ENCODE measurements around the gene CACNB4.
A peak's percentile ranks its signal among the peaks of the same experiment; 100 is the strongest.

Gene CACNB4

GRCh38 chr2:151974988-151975387 lies 123.9 kb downstream of the CACNB4 start:
- TF ChIP-seq, protein P1, sequence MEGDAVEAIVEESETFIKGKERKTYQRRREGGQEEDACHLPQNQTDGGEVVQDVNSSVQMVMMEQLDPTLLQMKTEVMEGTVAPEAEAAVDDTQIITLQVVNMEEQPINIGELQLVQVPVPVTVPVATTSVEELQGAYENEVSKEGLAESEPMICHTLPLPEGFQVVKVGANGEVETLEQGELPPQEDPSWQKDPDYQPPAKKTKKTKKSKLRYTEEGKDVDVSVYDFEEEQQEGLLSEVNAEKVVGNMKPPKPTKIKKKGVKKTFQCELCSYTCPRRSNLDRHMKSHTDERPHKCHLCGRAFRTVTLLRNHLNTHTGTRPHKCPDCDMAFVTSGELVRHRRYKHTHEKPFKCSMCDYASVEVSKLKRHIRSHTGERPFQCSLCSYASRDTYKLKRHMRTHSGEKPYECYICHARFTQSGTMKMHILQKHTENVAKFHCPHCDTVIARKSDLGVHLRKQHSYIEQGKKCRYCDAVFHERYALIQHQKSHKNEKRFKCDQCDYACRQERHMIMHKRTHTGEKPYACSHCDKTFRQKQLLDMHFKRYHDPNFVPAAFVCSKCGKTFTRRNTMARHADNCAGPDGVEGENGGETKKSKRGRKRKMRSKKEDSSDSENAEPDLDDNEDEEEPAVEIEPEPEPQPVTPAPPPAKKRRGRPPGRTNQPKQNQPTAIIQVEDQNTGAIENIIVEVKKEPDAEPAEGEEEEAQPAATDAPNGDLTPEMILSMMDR (IDR thresholded peaks at IDR 0.05; ENCODE audit: poor library complexity, severe bottlenecking): no peak
- no peak overlapping the region for H3K4me3 ChIP-seq (ENCODE audit: severe bottlenecking)
- no peaks in the 10 kb centered on the region for H3K4me1 ChIP-seq (ENCODE audit: insufficient read depth, poor library complexity, severe bottlenecking)
- no peak overlapping the region for H3K27ac ChIP-seq (ENCODE audit: poor library complexity, severe bottlenecking)
- H3K36me3 ChIP-seq (ENCODE audit: low read depth): no peaks in the 10 kb centered on the region
- ATAC-seq (ENCODE audit: low read depth) (no peak), DNase-seq (ENCODE audit: low spot score) (no peak)
- H3K9me3 ChIP-seq (ENCODE audit: severe bottlenecking): no peaks in the 10 kb centered on the region
- H3K27me3 ChIP-seq (ENCODE audit: insufficient read depth, poor library complexity, severe bottlenecking): no peaks in the 10 kb centered on the region

DNA sequence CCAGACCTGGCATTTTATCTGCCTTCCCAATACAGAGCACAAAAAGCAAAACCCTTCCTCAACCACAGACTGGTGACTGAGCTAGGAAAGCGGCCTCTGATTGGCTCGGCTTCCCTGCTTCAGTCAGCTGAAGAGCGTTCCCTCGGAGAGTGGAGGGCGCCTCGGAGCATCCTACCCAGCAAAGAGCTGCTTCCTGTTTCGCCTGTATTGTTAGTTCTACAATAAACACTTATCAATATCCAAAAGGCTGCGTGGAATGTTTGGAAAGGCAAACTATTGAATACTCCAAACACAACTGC lies 125.0 kb downstream of the CACNB4 start:
- H3K27ac ChIP-seq (ENCODE audit: poor library complexity, severe bottlenecking): no peak overlapping the region
- TF ChIP-seq, protein P1 (IDR thresholded peaks at IDR 0.05; ENCODE audit: poor library complexity, severe bottlenecking): no peak
- H3K27me3 ChIP-seq (ENCODE audit: insufficient read depth, poor library complexity, severe bottlenecking): no peaks in the 10 kb centered on the region
- no peak for DNase-seq (ENCODE audit: low spot score)
- no peaks in the 10 kb centered on the region for H3K36me3 ChIP-seq (ENCODE audit: low read depth)
- no peaks in the 10 kb centered on the region for H3K9me3 ChIP-seq (ENCODE audit: severe bottlenecking)
- ATAC-seq (ENCODE audit: low read depth): no peak
- H3K4me1 ChIP-seq (ENCODE audit: insufficient read depth, poor library complexity, severe bottlenecking): no peaks in the 10 kb centered on the region
- no peak overlapping the region for H3K4me3 ChIP-seq (ENCODE audit: severe bottlenecking)

DNA sequence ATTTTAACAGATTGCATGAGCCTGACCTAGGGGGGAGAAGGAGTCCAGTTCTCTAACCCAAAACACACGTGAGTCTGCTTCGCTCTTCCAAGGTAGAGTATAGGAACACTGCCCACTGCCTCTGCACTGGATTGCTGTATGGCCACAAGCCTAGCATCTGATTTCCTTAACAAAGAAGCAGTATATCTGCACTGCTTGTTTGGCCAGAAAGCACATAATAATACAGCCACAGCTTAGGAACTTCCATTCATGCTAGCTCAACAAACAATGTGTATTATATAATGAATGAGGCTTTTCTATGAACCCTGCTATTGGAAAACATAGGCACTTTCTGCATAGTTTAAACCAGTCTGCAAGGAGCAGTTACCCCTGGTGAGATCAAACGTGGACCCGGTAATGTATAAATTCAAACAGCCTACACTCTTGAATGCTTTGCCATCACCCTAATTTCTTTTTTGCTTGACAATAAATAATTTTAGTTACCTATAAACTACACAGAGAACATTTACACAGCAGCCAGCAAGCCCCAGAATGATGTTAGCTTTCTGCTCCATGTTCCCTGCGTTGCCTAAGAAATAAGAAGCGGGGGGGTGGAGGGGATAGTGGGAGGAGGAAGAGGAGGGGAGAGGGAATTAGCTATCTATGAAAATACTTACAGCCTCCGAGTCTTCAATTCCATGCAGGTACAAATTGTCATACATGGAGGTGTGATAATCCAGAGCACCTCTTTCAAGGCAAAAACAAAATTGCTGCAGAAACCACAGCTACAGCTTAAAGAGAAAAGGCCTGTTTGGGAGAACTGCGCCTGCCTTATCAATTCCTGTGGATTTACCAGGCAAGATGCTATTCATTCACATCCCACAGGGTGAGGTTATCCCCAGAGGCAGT lies 125.6 kb downstream of the CACNB4 start:
- TF ChIP-seq, protein P1 (IDR thresholded peaks at IDR 0.05; ENCODE audit: poor library complexity, severe bottlenecking): no peak
- H3K4me1 ChIP-seq (ENCODE audit: insufficient read depth, poor library complexity, severe bottlenecking): no peaks in the 10 kb centered on the region
- DNase-seq (ENCODE audit: low spot score): no peak
- H3K27ac ChIP-seq (ENCODE audit: poor library complexity, severe bottlenecking): no peak overlapping the region
- H3K9me3 ChIP-seq (ENCODE audit: severe bottlenecking): no peaks in the 10 kb centered on the region
- H3K27me3 ChIP-seq (ENCODE audit: insufficient read depth, poor library complexity, severe bottlenecking): no peaks in the 10 kb centered on the region
- ATAC-seq (ENCODE audit: low read depth): peak; percentile 10; the same call in 1 of the 3 replicates
- no peaks in the 10 kb centered on the region for H3K36me3 ChIP-seq (ENCODE audit: low read depth)
- no peak overlapping the region for H3K4me3 ChIP-seq (ENCODE audit: severe bottlenecking)

DNA sequence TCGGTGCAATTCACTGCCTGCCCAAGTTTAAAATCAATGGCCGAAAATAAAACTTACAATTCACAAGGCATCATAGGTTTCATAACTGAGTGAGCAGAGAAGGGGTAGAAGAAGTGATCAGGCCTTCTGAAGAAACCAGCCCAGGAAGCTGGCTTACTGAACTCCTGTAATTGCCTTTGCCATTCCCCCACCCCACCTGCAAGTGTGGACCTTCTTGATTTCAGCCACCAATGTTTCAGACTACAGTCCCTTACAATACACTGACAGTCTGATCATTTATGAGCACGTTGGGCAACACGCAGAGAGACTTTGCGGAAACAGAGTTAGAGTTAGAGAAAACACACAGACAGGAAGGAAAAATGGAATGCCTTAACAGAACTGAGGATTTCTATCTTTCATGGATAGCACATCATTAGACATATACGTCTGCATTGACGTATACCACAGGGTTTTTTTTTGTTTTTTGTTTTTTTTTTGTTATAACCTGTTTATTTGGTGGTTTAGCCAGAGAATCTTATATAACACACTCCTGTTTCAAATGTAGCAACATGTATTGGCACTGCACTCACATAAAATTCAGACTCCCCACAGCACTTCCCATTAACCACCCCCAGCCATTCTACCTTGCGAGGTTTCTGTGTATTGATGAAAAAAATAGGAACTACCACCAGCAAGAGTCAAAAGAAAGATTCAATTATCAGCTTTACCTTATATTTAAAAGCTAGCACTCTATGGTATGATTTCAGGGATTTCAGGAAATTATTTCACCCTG lies 126.4 kb downstream of the CACNB4 start:
- Histone ChIP-seq H3K27me3 (ENCODE audit: insufficient read depth, poor library complexity, severe bottlenecking) (no peaks in the 10 kb centered on the region), H3K36me3 (ENCODE audit: low read depth) (no peaks in the 10 kb centered on the region), H3K4me1 (ENCODE audit: insufficient read depth, poor library complexity, severe bottlenecking) (no peaks in the 10 kb centered on the region), H3K4me3 (ENCODE audit: severe bottlenecking) (no peak overlapping the region), H3K27ac (ENCODE audit: poor library complexity, severe bottlenecking) (no peak overlapping the region), H3K9me3 (ENCODE audit: severe bottlenecking) (no peaks in the 10 kb centered on the region)
- TF ChIP-seq, protein P1 (IDR thresholded peaks at IDR 0.05; ENCODE audit: poor library complexity, severe bottlenecking): no peak
- DNase-seq (ENCODE audit: low spot score) (no peak), ATAC-seq (ENCODE audit: low read depth) (no peak)
